GM18498 (cell line): ENCODE results near the gene IQGAP1.
"Not testable (repeated sequence)": the region's sequence is repeated elsewhere in the genome, so short reads cannot be mapped to it uniquely, and the experiment has no call there.

Source experiments
- ATAC-seq: cut with Tn5 transposase; IDR thresholded peaks from one replicate; pipeline ENCODE4 v1.9.1; 2021; ENCODE audit warnings: mild to moderate bottlenecking, moderate library complexity; ENCODE audit not compliant: unreplicated experiment

Gene IQGAP1

DNA sequence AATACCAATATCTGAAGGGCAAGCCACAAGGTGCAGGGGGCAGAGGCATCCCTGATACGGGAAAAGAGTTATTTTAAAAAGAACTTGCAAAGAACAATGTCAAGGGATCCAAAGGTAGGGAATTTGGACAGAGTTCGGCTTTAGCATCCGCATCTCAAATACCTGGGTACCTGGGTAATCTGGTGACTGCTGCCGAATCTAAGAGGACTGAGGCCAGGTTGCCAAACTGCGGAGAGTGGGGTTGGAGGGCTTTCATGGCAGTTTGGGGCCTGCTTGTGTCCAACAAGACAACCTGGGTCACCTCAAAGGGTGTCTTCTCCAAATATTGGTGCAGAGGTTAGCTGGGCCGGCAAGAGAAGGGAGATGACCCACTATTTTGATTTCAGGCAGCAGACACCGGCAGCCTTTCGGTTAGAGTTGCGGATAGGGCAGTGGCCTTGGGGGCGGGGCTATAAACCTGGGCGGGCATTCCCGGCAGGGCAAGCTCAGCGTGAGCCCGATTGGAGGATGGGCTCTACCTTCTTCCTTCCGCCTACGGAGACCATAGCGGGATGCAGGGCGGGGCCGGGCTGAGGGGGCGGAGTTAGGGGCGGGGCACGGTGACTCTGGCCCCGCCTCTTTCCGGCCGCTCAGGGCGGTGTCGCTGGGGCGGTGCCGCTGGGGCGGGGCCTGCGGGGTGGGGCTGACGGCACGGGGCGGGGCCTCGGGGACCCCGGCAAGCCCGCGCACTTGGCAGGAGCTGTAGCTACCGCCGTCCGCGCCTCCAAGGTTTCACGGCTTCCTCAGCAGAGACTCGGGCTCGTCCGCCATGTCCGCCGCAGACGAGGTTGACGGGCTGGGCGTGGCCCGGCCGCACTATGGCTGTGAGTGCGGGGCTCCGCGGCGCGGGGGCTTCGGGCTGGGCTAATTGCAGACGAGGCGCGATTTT, at the start of gene IQGAP1:
Gene IQGAP1 (plus strand): TSS at position 709 of the 928 bp plus-strand sequence. CDS start 100 bp downstream, at position 809.
- ATAC-seq = peak; percentile 92

DNA sequence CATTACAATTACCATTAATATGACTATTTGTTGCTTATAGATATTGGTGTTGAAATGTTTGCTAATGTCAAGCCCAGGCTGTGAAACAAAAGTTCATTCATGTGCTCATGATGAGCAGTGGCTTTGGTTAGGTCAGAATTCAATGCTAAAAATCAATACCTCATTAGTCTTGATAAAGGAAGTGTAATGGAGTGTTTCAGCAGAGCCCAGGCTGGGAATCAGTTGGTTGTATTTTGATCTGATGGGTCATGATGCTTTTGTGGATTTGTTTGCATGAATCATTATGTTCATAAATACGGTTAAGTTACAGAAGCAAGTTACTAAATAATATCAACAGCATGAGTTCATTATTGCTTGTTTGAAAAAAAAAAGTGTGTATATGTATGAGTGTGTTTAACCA, 49.5 kb upstream of the IQGAP1 start:
- ATAC-seq = no peak

DNA sequence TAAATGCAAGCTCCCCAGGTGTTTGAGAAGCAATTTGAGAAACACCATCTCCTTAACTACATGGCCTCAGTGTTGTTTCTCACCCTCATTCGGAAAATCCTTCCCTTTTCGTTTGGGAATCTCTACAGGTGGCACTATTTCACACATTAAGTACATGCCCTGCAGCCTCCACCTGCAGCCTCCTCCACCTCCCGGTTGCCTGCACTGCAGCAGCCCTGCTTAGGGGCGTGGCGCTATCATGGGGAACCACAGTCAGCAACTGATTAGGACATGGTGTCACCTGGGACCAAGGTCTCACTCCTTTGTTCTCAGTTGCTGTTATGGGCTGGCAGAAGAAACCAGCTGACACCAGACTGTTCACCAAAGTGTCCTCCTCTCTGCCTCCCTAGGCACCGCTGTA, 47.7 kb upstream of the IQGAP1 start:
- ATAC-seq = no peak

GRCh38 chr15:90343302-90343790, 44.7 kb upstream of the IQGAP1 start:
- no peak for ATAC-seq

DNA sequence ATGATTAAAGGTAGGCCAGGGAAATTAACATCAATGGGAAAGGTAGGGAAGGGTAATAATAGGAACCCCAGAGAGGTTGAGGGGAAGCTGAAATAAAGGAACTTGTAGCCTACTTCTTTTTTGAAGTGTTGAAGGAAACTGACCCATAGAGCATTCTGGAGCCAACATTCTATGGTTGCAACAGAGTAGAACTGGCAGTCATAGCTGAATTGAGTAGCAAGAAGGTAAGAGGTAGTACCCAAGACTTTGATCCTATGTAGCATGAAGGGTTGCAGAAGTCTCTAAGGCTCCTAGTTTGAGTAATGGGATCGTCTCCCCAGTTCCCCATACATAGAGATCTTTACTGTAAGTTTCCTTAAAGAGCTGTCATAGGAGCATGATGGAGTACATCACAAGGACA, 43.4 kb upstream of the IQGAP1 start:
- no peak for ATAC-seq

DNA sequence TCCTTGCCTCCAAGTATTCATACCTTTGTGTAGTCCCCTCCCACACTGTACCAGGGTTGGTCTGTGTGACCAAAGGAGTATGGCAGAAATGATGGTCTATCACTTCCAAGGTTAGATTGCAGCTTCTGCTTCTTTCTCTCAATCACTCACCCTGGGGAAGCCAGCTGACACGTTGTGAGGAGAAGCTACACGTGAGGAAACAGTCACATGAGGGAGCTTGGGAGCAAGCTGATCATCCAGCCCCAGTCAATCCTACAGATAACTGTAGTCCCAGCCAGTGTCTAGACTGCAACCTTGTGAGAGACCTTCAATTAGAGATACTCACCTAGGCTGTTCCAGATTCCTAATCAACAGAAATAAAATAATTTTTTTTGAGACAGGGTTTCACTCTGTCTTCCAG, 42.2 kb upstream of the IQGAP1 start:
- ATAC-seq = no peak

DNA sequence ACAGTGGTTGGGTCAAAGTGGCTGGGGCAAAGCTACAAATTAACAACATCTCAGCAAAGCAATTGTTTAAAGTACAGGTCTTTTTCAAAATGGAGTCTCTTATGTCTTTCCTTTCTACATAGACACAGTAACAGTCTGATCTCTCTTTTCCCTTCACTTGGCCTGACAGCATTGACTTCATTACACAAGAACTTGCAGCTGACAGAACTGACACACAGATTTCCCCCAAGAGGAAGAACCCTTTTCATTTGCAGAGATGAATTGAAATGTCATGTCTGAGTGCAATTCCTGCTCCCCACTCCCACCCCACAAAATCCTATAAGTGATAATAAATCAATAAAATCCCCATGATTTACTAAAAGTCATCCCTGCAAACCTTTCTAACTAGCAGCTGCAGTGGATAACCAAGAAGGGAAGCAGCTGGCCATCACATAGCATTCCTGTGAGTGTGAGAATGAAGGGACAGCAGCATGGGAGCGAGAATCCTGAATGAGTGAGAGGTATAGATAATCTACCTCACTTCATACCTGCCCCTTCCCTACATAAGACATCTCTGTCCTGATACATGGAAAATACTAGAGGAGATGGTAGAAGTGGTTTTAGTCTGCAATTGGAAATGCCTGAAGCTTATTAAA, 40.5 kb upstream of the IQGAP1 start:
- ATAC-seq = not testable (repeated sequence)

- no peak for ATAC-seq
These were observed 39.6 kb upstream of the IQGAP1 start for GRCh38 chr15:90348456-90348855.

GRCh38 chr15:90349072-90349471, 39.0 kb upstream of the IQGAP1 start:
- ATAC-seq = no peak

- no peak for ATAC-seq
These were observed 38.2 kb upstream of the IQGAP1 start for GRCh38 chr15:90349821-90350220.

GRCh38 chr15:90351479-90352106, 36.4 kb upstream of the IQGAP1 start:
- ATAC-seq = peak; percentile 9

GRCh38 chr15:90352107-90352893, 35.7 kb upstream of the IQGAP1 start, which contains the start of gene ZNF774:
Gene ZNF774, plus strand, starts transcription at chr15:90352284. Its CDS starts 2,377 bp downstream, at chr15:90354661.
- ATAC-seq = peak; percentile 99

GRCh38 chr15:90354986-90355385, 33.1 kb upstream of the IQGAP1 start:
- ATAC-seq = no peak

DNA sequence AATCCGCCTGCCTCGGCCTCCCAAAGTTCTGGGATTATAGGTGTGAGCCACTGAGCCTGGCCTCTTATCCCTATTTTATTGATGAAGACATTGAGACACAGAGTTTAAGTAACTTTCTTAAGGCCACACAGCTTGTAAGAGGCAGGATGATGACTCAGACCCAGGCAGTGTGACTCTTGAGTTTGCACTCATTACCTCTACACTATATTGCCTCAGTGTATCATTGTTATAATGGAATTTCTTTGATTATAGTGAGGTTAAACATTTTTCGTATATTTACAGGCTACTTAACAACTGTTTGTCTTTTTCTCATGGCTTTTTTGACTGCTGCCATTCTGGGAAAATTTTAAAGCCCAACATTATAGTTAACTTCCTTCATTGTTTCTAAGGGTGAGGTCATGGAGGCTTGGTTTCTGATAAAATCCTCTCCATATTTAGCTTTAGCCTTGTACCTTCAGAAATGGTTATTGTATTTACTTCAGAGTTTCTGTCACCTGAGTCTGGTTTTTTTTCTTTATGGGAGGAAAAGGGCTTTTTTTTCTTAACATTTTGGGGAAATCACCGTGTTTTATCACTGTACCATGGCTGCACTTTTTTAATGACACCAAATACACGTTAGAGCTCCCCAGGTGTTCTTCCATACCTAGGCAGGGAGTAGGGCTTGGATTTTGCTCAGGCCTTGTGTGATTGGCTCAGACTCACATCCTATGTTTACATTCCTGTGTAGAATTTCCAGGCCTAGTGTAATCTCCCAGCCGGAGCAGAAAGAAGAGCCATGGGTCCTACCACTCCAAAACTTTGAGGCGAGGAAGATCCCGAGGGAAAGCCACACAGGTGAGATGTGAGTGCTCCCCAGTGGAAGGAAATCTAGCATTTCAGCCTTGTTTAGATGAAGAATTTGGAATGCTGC, 29.7 kb upstream of the IQGAP1 start:
- no peak for ATAC-seq

- ATAC-seq = no peak
These were observed 27.3 kb upstream of the IQGAP1 start for GRCh38 chr15:90360746-90361145.

DNA sequence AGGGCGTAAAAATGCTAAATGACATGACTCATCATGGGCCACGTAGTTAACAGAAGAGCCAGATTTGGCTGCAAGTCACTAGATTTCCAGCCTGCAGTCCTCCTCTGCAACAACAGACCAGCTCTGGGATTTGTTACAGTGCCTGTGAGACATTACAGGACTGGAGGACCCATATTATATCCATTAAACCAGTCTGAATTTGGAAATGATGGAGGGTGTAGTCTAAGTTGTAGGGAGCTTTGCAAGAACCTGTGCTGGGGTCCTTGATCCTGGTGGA, 25.2 kb upstream of the IQGAP1 start:
- no peak for ATAC-seq

GRCh38 chr15:90364251-90364650, 23.8 kb upstream of the IQGAP1 start:
- ATAC-seq = no peak

DNA sequence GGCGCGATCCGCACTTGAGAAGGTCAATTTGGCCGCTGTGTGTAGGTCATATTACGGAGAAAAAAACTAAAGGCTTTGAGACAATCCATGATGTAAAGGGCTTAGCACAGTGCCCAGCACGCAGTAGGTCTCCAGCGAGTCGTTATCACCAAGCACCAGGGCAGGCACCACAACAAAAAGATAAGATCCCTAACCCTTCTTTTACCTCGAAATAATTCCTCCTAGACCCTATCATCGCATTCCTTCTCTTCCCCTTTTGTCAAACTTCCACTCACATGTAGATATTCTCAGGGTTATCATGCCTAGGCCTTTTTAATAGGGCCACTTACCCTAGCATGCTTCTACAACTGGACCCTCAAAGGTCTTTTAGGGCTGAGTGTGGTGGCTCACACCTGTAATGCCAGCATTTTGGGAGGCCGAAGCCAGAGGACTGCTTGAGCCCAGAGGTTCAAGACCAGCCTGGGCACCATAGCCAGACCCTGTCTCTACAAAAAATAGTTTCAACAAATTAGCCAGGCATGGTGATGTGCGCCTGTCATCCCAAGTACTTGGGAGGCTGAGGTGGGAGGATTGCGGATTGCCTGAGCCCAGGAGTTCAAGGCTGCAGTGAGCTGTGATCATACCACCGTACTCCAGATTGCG, 22.5 kb upstream of the IQGAP1 start:
- no peak for ATAC-seq

GRCh38 chr15:90367576-90367975, 20.5 kb upstream of the IQGAP1 start:
- no peak for ATAC-seq
